GM12864 (cell line): ENCODE results near the gene BUD23.
A peak's percentile ranks its signal among the peaks of the same experiment; 100 is the strongest.
"Not testable (repeated sequence)": the region's sequence is repeated elsewhere in the genome, so short reads cannot be mapped to it uniquely, and the experiment has no call there.

Source experiments
- DNase-seq: peaks from one replicate; pipeline ENCODE4 v3.0.0-alpha.2; 2011; ENCODE audit warnings: low read depth
- H3K4me3 ChIP-seq: 2 replicates; pipeline ENCODE4 v1.5.1; 2011; ENCODE audit warnings: mild to moderate bottlenecking, low read depth, low read length, control low read depth
- CTCF ChIP-seq: IDR thresholded peaks from 2 replicates; pipeline ENCODE4 v1.5.1; 2011; ENCODE audit warnings: low read depth, mild to moderate bottlenecking, moderate library complexity, low read length, control low read depth, inconsistent platforms; ENCODE audit errors: missing control alignments

The BUD23 gene

DNA sequence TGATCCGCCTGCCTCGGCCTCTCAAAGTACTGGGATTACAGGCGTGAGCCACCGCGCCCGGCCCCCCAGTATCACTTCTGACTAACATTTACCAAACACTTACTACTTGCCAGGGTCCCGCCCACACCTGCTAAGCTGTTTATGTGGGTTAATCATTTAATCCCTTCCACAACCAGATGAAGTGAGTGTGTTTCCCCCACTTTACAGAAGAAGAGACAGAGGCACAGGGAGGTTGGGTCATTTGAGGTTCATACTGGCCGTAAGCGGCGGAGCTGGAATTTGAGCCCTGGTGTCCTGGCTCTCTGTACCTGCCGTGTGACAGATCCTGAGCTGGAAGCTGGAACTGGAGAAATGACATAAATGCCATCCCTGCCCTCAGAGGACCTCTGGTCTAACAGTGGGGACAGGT is 30.9 kb upstream of the BUD23 start:
- DNase-seq: no peak
- TF ChIP-seq CTCF: no peak
- H3K4me3 ChIP-seq: no peak overlapping the region

- H3K4me3 ChIP-seq, DNase-seq: not testable (repeated sequence)
These were observed 28.1 kb upstream of the BUD23 start for GRCh38 chr7:73655309-73655708.

DNA sequence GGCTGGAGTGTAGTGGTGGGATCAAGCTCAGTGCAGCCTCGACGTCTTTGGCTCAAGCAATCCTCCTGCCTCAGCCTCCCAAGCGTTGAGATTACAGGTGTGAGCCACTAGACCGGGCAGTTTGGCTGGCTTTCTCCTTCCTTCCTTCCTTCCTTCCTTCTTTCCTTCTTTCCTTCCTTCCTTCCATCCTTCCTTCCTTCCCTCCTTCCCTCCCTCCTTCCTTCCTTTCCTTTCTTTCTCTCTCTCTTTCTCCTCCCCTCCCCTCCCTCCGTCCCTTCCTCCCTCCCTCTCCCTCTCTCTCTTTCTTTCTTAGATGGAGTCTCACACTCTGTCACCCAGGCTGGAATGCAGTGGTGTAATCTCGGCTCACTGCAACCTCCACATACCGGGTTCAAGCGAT is 23.4 kb upstream of the BUD23 start:
- H3K4me3 ChIP-seq: no peak overlapping the region
- TF ChIP-seq CTCF: no peak
- DNase-seq: no peak

DNA sequence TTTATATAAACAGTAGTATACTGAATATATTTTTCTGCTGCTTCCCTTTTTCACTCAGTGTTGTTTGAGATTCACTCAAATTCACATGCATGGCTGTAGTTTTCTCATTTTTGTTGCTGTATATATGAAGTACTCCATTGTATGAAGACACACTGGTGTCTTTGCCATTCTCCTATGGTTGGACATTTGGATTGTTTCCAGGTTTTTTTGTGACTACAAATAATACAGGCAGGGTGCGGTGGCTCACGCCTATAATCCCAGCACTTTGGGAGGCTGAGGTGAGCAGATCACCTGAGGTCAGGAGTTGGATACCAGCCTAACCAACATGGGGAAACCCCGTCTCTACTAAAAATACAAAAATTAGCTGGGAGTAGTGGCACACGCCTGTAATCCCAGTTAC is 22.8 kb upstream of the BUD23 start:
- DNase-seq, H3K4me3 ChIP-seq: not testable (repeated sequence)

DNA sequence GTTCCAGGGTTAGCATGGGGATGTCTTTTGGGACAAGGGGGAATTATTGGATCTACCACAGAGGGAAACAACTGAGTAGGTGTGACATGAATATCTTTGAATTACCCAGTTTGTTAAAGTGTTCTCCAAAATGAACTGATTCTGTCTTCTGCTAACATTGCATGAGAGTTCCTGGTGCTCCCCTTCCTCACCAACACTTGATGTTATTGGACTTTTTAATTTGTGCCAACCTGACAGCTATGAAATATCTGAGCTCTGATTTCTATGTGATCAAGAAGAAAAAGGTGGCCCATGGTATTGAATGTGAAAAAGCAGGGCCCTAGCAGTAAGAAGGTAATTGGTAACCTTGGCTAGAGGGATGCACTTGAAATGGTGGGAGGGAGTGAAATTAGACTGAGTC is 20.4 kb upstream of the BUD23 start:
- no peak overlapping the region for H3K4me3 ChIP-seq
- no peak for TF ChIP-seq CTCF
- DNase-seq: no peak

DNA sequence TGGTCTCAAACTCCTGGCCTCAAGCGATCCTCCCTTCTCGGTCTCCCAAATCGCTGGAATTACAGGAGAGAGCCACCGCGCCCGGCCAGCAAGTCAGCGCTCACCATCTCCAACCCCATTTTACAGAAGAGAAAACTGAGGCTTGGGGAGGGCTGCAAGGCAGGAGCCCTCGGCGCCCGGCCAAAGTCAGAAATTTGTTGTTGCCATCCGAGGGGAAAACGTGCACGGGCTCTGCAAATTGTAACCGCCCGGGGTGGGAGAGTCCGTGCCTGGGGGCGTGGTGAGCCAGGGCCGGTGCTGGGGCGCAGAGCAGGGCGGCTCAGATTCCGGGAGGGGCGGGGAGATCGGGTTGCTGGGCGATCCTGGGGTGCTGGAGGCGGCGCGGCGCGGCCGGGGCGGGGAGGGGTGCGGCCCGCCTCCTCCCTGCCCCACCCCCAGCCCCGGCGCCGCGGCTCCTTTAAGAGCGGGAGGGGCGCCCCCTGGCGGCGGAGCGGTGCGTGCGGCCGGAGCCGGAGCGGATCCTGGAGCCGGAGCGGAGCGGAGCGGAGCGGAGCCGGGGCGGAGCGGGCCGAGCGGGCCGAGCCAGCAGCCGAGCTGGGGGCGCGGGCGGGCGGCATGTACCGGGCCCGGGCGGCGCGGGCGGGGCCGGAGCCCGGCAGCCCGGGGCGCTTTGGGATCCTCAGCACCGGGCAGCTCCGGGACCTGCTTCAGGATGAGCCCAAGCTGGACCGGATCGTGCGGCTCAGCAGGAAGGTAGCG is 15.9 kb upstream of the BUD23 start, which contains the start of gene VPS37D:
Gene VPS37D, plus strand, starts transcription at position 488 of the 759 bp plus-strand sequence. Its CDS starts 128 bp downstream, at position 616.
- peak; percentile 30 for DNase-seq
- H3K4me3 ChIP-seq: peak within 1 kb of the TSS; percentile 48
- peak; percentile 69 for TF ChIP-seq CTCF

- H3K4me3 ChIP-seq: peak overlapping the region; percentile 48
- DNase-seq: no peak
- TF ChIP-seq CTCF: no peak
These were observed 15.1 kb upstream of the BUD23 start for GRCh38 chr7:73668103-73668885.

GRCh38 chr7:73668886-73669230 is 14.5 kb upstream of the BUD23 start:
- H3K4me3 ChIP-seq: no peak overlapping the region
- TF ChIP-seq CTCF: no peak
- DNase-seq: no peak
